GM12874 (cell line): ENCODE measurements around the gene PSRC1.

Source experiments
- TF ChIP-seq, protein P1 (sequence below): IDR thresholded peaks from 2 replicates; pipeline ENCODE4 v1.5.1; 2011; ENCODE audit warnings: low read depth, mild to moderate bottlenecking, control low read depth, low read length, moderate library complexity; ENCODE audit not compliant: insufficient read depth

The PSRC1 gene

DNA sequence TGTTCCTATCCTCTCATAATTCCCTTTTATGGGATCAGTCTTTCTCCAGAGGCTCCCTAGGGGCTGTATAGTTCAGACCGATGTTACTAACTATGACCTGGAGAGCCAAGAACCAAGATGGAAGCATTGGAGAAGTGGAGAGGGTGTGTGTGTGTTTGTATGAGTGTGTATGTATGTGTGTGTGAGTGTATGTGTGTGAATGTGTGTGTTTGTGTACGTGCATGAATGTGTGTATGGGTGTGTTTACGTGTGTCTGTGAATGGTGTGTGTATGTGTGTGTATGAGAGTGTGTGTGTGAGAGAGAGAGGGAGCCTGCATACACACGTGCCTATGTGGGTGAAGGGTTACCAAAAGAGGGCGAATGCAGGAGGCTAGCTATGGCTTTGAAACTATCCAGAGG is 18.9 kb upstream of the PSRC1 start:
- TF ChIP-seq, protein P1, sequence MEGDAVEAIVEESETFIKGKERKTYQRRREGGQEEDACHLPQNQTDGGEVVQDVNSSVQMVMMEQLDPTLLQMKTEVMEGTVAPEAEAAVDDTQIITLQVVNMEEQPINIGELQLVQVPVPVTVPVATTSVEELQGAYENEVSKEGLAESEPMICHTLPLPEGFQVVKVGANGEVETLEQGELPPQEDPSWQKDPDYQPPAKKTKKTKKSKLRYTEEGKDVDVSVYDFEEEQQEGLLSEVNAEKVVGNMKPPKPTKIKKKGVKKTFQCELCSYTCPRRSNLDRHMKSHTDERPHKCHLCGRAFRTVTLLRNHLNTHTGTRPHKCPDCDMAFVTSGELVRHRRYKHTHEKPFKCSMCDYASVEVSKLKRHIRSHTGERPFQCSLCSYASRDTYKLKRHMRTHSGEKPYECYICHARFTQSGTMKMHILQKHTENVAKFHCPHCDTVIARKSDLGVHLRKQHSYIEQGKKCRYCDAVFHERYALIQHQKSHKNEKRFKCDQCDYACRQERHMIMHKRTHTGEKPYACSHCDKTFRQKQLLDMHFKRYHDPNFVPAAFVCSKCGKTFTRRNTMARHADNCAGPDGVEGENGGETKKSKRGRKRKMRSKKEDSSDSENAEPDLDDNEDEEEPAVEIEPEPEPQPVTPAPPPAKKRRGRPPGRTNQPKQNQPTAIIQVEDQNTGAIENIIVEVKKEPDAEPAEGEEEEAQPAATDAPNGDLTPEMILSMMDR: no peak

DNA sequence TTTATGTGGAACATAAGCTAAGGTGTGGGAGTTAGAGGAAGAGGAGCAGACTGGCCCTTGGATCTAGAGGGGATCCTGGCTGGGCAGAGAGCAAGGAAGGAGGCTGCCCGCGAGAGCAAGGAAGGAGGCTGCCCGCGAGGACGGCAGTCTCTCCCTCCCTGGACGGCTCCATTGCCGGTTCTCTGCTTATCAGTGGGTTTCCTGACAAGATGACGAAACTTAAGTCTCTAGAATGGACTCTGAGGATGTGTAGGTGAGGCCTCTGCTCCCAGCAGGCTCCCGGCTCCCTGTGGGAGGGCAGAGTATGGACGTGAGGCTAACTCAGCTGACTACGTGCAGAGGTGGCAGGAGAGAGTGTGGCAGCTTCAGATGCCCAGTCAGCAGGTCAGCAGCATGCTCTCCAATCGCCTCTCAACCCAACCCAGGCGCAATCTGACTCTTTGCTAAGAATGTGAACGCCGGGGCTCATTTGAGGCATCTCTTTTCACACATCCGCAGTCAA is 17.8 kb upstream of the PSRC1 start:
- TF ChIP-seq, protein P1: no peak

DNA sequence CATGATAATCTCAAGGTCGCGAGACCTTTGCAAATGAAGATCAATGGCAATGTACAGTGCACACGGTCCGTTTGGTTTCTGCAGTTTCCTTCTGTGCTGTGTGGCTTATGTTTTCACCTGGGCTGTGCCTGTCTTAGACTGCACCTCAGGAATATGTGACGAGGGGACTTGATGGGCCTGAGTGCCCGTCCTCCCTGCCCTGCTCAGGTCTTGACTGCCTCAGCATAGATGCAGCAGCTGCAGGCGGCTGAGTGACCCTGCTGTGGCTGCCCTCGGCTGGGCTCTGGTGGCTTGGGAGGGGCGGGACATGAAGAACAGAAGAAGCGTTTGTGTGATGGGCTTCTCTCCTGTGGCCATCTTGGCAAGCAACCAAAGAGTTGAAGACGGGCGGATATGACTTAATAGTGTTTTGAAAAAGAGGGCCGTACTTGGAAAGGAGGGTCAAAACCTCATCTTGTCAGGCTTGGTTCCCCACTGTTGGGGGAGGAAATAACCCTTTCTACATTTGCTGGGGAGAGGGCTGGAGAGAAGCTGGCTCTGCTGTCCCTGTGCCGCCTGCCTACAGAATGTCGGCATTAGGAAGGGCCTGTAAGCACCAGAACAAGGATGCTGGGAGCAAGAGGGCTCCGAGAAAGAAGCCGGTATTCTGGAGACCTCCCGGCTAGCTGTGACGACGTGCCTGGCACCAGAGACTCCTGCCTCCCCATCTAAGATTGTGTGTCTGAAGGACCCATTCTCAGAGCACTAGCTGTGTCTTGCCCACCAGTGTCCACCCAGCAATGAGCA is 16.8 kb upstream of the PSRC1 start:
- TF ChIP-seq, protein P1: no peak

DNA sequence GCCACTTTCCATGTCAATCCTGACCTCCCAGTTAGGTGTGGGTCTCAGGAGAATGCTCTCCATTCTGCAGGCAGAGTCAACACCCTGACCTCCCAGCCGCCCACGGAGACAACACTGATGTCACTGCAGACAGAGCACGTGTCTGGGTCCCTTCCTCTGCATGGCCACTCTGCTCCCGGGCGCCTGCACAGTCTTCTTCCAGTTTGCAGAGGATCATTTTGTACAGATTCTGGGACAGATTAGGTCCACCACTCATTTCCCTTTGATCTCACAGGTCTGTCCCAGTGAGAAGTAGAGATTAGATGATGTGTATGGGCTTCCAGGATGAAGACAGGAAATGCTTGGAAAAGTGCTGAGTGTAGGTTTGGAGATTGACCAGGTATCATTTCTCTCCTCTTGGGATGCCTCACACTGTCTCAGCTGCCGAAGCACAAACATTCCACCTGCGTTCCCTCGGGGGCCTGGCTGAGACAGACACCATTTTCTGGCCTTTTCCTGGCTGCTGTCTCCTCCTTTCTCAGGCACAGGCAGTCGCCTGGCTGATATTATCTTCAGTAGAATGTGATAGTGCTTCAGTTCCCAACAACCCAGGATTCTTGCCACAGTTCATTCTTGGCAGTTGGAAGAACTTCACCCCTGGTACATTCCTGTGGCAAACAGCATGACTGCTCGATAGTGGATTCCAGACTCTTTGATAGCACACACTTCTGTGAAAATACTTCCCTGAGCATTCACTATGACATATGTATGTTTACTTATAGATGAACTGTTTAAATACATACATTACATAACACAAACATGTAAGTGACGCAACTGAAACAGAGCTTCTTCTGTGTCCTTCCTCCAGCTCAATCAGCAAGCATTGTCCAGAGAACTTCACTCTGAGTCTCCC is 16.0 kb upstream of the PSRC1 start:
- TF ChIP-seq, protein P1: no peak

DNA sequence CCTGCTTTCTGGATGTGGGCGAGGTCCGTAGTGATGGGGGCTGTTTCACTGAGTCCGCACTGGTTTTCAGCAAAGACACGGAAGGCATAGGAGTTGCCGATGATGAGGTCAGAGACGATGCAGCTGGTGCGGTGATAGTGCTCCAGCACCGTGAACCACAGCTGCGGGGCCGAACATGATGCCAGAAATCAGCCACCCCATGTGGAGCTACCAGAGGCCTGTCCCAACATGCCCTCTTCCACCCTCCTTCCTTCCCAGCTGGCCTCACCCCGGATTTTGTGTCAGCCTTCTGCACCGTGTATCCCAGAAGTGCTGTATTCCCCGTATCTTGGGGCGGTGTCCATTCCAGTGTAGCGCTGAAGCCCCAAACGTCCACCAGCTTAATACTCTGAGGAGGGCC is 13.8 kb upstream of the PSRC1 start:
- TF ChIP-seq, protein P1: no peak

DNA sequence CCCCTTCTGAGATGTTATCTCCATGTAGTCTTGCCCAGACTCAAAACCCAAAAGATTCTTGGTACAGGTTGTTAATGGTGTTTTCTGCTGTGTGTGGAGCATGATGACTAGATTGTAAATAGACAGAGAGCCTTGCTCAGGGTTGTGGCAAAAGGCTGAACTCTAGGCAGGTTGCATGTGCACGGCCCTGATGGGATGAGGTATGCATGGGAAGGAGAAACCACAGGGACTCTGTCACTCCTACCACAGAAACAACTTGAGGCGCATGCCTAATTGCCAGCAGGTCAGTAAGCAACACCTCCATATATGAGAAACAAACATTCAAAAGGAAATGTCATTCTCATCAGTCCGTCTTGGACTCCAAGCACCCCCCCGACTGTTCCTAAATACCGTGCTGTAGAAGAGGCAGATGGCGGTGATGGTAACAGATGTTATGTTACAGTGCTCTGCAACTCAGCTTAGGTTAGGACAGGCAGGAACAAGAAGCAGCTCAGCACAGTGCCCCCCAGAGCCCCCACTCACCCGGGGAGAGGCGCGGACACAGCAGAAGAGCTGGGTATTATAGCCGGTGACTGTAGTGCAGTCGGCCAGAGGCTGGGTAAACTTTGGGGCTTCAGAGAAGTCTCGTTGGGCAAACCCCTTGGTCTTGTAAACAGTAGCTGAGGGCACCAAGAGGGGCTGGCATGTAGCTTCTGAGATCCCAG is 12.9 kb upstream of the PSRC1 start:
- TF ChIP-seq, protein P1: no peak

DNA sequence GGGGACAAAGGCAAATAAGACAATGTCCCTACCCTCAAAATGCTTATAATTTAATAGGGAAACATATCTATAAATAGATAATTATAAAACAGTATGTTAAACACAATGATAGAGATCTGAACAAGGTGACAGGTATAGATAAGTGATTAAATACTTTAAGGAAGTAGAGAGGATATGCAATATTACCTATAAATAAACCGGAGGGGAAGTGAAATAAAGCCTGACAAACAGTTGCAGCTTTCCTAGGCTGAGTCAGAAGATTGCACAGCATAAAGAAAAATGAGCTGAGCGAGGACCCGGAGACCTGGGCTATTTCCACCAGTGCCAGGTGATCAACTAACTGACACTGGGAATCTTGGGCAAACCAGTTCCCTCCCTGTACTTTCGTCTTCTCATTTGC is 11.5 kb upstream of the PSRC1 start:
- TF ChIP-seq, protein P1: no peak
